Measurements from ENCODE around the gene HTT.
"Not testable (repeated sequence)": the region's sequence is repeated elsewhere in the genome, so short reads cannot be mapped to it uniquely, and the experiment has no call there.

- not testable (repeated sequence) for TF ChIP-seq CTCF (conservative IDR thresholded peaks at IDR 0.05; ENCODE audit: low read length); EZH2phosphoT487 (IDR thresholded peaks at IDR 0.05; ENCODE audit: borderline replicate concordance)
Observed at GRCh38 chr4:3166434-3166833, 92.0 kb downstream of the HTT start.

Data from Loucy (cell line).